Measurements from ENCODE around the gene SHPK.

The SHPK gene

GRCh38 chr17:3668279-3669084, 32.4 kb upstream of the SHPK start, which contains the start of the genes EMC6 and TAX1BP3:
Gene EMC6 (plus strand): TSS chr17:3668812. CDS start chr17:3669147, 335 bp downstream.
Gene TAX1BP3 (minus strand): TSS chr17:3668578. CDS start chr17:3668526, 52 bp downstream.
- Histone ChIP-seq H3K79me2 (peaks cover 4% of the 10 kb centered on the region), H3K36me3 (ENCODE audit: control insufficient read depth, insufficient read depth, low read length) (no peaks in the 10 kb centered on the region), H3K27me3 (ENCODE audit: control insufficient read depth, insufficient read depth, low read length) (no peaks in the 10 kb centered on the region), H2AFZ (peak within 1 kb of the TSS; percentile 87), H3K9me3 (ENCODE audit: control insufficient read depth, low read length) (no peaks in the 10 kb centered on the region), H3K4me2 (ENCODE audit: low read length) (peak within 1 kb of the TSS; percentile 79), H3K4me3 (ENCODE audit: low read depth, low read length) (peak within 1 kb of the TSS; percentile 95), H3K4me1 (no peaks in the 10 kb centered on the region), H3K9ac (peak within 1 kb of the TSS; percentile 51), H3K27ac (peak within 1 kb of the TSS; percentile 89)
- TF ChIP-seq CTCF (IDR thresholded peaks at IDR 0.05) = no peak

GRCh38 chr17:3667366-3668278, 31.6 kb upstream of the SHPK start:
- TF ChIP-seq CTCF (IDR thresholded peaks at IDR 0.05) = no peak
- H3K9me3 ChIP-seq (ENCODE audit: control insufficient read depth, low read length) = no peaks in the 10 kb centered on the region
- peak overlapping the region; percentile 74 for H3K4me2 ChIP-seq (ENCODE audit: low read length)
- H3K79me2 ChIP-seq = peaks cover 4% of the 10 kb centered on the region
- peak overlapping the region; percentile 89 for H3K27ac ChIP-seq
- no peaks in the 10 kb centered on the region for H3K36me3 ChIP-seq (ENCODE audit: control insufficient read depth, insufficient read depth, low read length)
- H3K4me1 ChIP-seq = no peaks in the 10 kb centered on the region
- peak overlapping the region; percentile 95 for H3K4me3 ChIP-seq (ENCODE audit: low read depth, low read length)
- no peak overlapping the region for H3K9ac ChIP-seq
- peak overlapping the region; percentile 72 for H2AFZ ChIP-seq
- no peaks in the 10 kb centered on the region for H3K27me3 ChIP-seq (ENCODE audit: control insufficient read depth, insufficient read depth, low read length)

GRCh38 chr17:3666516-3666915, 30.5 kb upstream of the SHPK start:
- Histone ChIP-seq H3K4me3 (ENCODE audit: low read depth, low read length) (no peak overlapping the region), H3K4me2 (ENCODE audit: low read length) (no peak overlapping the region), H3K9ac (no peak overlapping the region), H3K27ac (no peak overlapping the region), H3K4me1 (no peaks in the 10 kb centered on the region), H2AFZ (no peak overlapping the region), H3K27me3 (ENCODE audit: control insufficient read depth, insufficient read depth, low read length) (no peaks in the 10 kb centered on the region), H3K9me3 (ENCODE audit: control insufficient read depth, low read length) (no peaks in the 10 kb centered on the region), H3K36me3 (ENCODE audit: control insufficient read depth, insufficient read depth, low read length) (no peaks in the 10 kb centered on the region), H3K79me2 (peaks cover 4% of the 10 kb centered on the region)
- TF ChIP-seq CTCF (IDR thresholded peaks at IDR 0.05) = no peak

- H3K9ac ChIP-seq = no peak overlapping the region
- no peaks in the 10 kb centered on the region for H3K36me3 ChIP-seq (ENCODE audit: control insufficient read depth, insufficient read depth, low read length)
- H3K79me2 ChIP-seq = peaks cover 4% of the 10 kb centered on the region
- H3K27me3 ChIP-seq (ENCODE audit: control insufficient read depth, insufficient read depth, low read length) = no peaks in the 10 kb centered on the region
- no peak overlapping the region for H3K4me3 ChIP-seq (ENCODE audit: low read depth, low read length)
- H2AFZ ChIP-seq = no peak overlapping the region
- no peak overlapping the region for H3K4me2 ChIP-seq (ENCODE audit: low read length)
- no peaks in the 10 kb centered on the region for H3K9me3 ChIP-seq (ENCODE audit: control insufficient read depth, low read length)
- H3K27ac ChIP-seq = no peak overlapping the region
- no peaks in the 10 kb centered on the region for H3K4me1 ChIP-seq
- no peak for TF ChIP-seq CTCF (IDR thresholded peaks at IDR 0.05)
Measured at GRCh38 chr17:3665834-3666233, 29.8 kb upstream of the SHPK start.

Data from parathyroid adenoma (tissue), 2 donors.